Ramos (cell line): ENCODE results near the gene PPOX.

Experiments used
- in situ Hi-C: fragments of 300-500 bp; cut with MboI; formaldehyde crosslinking; loops from one replicate; pipeline ENCODE4 v1.14.3; 2022; ENCODE audit warnings: low sequenced_read_pairs; ENCODE audit not compliant: unreplicated experiment

PPOX gene

DNA sequence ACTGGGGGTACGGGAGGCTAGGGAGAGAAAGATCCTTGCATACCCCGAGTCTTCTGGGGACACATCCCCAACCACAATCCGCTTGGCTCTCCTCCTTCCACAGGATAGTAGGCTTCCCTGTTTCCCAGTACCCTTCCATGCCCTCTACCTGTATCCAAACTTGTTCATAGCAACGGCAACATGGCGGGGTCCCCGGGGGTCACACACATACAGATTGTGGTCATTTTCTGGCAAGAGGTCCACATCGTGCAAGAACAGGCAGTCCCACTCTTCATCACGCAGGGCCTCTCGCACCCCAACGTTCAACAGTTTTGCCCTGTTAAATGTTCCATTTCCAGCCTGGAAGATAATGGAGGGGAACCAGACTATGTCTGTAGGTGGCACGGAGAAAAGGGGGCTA lies 7.5 kb downstream of the PPOX start:
- in situ Hi-C loops, result no loop called here

DNA sequence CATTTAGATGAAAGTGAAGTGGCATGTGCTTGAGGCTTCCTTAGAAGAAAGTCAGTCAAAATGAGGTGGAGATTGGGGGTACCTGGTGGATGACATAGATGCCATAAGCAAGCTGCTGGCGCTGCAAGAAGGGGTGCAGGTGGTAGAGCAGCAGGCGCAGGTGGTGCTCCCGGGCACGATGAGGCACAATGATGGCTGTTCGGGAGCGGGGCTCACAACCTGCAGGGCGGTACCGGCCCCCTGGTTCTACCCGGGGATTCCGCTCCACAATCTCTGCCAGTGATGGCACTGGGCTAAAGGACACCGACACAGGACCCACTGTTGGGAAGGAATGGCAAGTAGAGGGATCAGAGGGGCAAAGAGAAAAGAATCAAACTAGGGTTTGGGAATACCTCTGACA lies 8.7 kb downstream of the PPOX start:
- in situ Hi-C loops, result no loop called here

DNA sequence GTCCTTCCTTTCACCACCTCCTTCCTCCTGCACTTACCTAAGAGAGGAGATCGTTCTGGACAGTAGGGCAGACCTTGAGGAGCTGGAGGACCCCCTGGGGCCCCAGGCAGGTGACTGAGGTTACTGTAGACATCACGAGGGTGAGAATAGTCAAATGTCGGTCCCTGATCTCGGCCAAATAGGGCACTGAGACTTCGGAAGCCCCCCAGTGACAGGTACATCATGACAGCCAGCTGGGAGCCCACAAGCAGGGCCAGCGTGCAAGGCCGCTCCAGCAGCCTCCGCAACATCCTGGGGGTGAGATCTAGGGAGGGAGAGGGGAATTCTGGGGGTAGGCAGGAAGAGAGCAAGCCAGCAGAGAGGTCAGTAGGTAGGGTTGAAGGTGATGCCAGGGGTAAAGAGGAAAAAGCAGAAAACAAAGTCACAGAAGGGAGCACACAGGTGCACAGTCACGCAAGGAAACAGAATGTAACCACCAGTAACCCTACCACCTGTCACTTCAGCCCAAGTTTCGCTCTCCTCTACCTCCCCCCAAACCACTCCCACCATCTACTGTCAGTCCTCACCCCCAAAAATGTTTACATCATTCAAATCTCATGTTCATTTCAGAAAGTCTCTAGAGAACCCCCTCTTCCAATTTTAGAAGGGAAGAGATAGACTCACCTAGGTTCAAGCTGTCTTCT lies 9.7 kb downstream of the PPOX start:
- in situ Hi-C loops, result no loop called here

DNA sequence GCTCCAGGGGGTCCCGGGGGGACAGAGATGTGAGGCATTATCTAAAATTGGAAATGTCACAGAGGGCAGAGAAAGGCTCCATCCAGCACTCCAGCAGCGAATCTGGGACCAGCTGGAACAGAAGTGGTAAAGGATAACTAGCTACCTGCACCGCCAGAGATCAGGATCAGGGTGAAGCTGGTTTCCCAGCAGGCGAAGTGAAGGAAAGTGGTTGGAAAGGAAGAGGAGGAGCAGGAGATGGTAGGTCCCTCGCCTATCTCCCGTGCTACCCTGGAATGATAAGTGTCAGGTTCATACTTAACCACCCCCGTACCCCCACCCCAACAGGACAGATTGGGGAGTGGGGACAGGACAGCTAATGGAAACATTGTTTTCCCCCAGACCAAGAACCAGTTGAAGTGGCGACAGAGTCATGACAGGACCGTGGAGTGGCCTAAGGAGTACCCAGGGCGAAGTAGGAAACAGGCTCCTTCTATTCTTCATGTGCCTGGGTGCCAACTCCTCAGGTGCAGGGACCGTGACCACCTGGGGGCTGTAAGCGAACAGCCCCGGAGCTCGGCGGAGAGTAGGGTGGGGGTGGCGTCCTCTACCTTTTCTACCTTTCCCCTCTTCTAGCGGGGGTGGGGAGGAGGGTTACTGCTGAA lies 10.4 kb downstream of the PPOX start:
- in situ Hi-C loops, result no loop called here

DNA sequence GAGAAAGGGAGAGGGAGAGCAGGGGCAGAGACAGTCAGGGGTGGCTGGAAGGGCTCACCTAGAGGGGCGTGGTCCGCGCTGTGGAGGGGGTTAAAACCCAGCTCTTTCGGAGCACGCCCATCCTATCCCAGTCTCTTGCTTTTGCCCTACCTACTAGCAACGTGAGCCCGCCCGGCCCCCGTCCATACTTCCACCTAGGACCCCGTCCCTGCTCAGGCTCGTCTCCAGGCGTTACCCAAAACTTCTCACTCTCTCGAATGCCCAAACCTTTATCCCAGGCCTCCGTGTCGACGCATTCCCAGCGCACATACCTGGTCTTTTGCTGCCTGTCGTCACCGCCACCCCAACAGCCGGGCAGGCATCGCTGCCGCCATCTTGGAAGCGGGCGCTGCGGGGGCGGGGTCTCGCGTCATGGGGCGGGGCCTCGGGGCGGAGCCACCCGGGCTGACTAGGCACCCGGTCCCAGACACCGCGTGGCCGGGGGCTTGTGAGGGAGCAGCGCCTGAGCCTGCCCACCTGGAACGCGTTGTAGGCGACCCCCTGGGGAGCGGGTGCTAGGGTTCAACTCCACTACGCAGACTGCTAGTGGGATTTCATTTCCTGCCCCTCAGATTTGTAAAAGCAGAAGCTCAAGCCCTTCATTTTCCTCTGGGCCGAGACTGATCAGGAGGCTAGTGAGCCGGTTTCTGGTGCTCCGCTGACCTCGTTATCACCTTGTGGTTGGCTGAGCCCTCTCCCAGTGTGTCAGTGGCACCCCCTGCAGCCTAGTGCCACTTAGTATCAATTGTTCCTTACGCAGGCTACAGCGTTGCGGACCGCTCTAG lies 11.1 kb downstream of the PPOX start, which contains the start of gene B4GALT3:
B4GALT3 (minus strand) TSS at position 396 of the 824 bp plus-strand sequence. CDS start 1,447 bp downstream, outside the sequence.
- in situ Hi-C loops, result no loop called here

DNA sequence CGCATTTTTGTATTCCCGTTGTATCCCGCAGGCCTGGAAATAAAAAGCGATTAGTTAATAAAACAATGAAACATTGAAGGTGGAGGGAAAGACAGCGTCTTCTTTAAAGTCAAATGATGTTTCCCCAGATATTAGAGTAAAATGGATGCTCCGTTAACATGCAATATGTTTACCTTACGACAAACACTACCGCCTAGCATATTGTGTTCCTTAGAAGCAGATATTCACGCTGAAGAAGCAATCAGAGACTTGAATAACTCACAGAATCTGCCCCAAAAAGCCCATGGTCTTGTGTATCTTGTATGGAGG lies 11.7 kb downstream of the PPOX start:
- in situ Hi-C loops, result no loop called here

DNA sequence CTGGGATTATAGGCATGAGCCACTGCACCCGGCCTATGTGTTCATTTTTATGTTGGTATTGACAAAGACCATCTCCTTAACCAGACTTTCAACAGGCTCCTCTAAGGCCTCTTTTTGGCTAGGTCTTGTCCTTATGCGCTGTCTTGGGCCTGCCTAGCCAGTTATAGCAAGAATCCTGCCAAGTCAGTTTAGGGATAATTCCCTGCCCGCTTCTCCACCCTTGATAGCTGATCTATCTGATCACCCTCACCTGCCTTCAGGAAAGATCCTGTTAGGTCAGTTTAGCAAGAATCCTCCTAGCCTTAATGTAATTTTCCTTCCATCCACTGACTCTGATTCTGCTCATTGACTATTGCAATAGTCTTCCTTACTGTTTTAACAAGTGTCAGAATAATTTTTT lies 13.5 kb downstream of the PPOX start:
- in situ Hi-C loops, result no loop called here

DNA sequence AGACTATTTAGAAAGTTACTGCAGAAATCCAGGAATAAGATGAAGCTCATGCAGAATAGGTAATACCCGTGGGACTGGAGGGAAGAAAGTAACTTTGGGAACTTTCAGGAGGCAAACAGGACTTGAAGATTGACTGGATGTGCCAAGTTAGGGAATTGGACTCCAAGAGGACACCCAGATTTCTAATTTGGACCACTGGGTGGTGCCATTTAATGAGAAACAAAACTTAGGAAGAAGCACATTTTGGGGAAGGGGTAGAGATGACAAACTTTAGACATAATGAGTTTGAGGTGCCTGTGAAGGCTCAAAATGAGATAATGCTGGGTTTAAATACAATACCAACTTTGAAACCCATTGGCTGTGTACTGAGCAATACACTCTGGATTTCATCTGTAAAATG lies 14.4 kb downstream of the PPOX start:
- in situ Hi-C loops, result no loop called here

DNA sequence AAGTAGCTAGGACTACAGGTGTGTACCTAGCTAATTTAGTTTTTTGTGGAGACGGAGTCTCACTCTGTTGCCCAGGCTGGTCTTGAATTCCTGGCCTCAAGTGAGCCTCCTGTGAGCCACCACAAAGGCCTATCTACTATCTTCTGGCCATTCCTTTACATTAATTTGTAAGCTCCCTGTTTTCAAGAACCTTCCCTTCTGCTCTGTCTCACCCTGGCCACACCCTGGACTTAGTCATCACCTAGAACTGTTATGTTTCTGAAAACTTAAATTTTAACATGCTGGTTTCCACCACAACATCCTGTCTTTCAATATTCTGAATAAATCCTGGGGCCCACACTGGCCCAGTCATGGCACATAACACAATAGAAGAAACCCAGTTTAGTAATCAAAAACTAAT lies 16.0 kb downstream of the PPOX start:
- in situ Hi-C loops, result no loop called here

DNA sequence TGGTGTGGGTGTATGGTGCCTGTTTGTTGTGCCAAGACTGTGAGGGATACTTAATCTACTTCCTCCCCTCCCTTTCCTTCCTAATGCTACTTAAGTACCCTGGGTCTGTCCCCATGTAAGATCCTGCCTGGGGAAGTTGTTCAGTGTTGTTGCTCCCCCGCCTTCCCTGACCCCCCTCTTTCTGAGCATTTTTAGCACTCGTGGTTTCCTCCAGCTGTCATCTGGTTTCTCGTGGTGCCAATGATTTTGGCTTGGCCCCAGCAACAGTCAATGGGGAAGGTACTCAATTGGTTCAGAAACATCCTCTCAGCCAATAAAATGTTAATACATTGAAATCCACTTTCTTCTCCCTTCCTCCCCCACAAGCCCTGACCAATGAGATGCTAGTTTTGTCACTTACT lies 19.1 kb downstream of the PPOX start:
- in situ Hi-C loops, result no loop called here

DNA sequence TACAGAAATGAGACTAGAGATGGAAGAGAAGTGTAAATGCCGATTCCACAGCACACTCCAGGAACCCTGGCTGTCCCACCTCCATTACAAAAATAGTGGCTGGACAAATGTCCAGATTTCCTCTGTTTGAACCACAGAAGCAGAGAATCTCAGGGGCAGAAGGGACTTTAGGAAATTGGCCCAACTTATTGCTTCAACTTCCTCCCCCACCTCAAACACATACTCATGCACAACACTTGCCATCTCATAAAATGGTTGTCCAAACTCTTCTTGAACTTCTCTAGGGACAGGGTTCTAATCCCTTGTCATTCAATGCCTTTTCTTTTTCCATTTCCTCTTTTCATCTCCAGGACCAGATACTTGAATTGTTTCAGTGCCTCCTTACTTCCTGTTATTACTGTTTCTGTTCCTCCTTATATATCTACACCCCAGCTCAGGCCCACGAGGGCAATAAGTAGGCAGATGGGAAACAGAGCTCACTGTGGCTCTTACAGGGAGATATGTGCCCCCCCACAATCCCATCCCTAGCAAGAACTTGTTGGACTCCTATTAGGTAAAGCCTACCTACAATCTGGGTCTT lies 19.6 kb downstream of the PPOX start:
- in situ Hi-C loops, result no loop called here

DNA sequence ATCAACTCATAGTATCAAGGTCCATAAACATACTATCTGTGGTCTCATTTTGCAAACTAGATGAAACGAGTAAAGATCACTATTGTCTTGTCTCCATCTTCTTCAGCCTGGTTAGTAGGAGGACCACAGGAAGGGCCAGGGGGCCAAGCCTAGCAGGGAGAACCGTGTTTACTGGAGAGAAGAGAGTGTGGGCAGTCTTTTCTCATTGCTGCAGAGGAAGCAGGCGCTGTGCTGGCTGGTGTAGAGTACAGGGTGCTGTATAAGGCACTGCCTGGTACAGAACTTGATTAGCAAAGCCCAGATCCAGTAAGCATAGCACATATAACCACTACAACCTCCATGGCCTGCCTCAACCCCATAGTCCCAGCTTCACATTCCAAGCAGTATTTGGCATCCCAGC lies 21.1 kb downstream of the PPOX start:
- in situ Hi-C loops, result no loop called here

DNA sequence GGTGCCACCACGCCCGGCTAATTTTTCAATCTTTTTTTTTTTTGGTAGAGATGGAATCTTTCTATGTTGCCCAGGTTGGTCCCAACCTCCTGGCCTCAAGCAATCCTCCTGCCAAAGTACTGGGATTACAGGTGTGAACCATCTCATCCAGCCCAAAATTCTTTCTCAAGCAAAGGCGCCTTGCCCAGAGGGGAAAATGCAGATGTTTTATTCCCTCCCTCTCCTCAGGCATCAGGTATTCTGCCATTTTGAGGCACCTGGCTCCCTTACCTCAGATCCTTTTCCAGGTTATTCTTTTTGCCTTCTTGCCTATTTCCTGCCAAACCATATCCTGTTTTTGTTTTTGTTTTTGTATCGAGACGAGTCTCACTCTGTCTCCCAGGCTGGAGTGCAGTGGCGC lies 22.2 kb downstream of the PPOX start:
- in situ Hi-C loops, result no loop called here

DNA sequence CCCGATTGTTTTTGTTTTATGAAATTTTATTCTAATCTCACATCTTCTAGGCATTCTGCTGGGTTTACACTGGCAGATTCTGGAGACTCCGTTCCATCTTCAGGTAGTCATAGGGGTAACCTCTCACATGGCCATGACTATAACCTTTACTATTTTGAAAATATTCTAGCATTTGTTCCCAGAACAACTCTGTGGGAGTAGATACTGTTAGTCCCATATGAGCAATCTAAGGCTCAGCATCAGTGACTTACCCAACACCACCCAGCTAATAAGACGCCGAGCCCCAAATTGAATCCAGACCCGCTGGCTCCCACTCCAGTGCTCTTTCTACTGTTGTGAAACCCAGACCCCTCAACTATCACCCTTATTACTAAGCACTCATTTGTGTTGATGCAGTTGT lies 22.8 kb downstream of the PPOX start:
- in situ Hi-C loops, result no loop called here

DNA sequence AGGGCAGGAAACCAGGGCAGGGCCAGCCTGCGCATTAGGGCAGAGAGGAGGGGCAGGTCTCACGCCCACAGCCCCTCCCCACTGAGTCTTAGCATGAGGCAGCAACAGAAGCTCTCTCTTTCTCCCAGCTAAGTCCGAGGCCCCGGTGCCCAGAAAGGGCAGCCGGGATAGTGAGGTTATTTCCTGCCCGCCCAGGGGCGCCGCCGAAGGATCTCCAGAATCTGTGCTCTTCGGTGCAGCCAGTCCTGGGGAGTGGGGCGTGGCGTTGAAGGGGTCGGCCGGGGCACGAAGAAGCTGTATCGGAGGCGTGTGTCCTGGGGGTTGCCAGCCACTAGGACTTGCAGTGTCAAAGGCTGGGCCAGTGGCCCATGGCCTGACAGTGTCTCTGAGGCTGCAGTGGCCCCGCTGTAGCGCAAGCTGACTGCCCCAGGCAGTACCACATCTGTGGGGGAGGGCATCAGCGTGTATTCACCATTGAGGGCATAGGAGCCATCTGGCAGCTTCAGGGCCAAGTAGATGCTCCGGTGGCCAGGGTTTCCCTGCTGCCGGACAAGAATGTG lies 24.8 kb downstream of the PPOX start:
- in situ Hi-C loops, result no loop called here

DNA sequence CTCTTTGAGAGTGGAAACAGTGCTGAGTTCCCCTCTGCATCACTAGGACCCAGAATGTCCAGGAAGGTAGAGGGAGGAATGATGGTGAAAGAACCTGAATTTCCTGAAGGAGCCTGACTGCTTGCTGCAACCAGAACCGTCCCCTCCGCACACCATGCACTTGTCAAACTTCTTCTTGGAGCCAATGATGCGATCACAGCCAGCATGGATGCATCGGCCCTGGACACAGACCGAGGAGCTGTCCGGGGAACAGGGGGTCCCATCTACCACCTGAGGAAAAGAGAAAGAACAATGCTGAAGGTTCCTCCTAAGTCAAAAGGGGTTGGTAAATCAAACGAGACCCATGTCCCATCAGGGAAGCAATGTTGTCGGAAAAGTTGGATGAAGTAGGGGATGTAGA lies 25.7 kb downstream of the PPOX start:
- in situ Hi-C loops, result no loop called here

DNA sequence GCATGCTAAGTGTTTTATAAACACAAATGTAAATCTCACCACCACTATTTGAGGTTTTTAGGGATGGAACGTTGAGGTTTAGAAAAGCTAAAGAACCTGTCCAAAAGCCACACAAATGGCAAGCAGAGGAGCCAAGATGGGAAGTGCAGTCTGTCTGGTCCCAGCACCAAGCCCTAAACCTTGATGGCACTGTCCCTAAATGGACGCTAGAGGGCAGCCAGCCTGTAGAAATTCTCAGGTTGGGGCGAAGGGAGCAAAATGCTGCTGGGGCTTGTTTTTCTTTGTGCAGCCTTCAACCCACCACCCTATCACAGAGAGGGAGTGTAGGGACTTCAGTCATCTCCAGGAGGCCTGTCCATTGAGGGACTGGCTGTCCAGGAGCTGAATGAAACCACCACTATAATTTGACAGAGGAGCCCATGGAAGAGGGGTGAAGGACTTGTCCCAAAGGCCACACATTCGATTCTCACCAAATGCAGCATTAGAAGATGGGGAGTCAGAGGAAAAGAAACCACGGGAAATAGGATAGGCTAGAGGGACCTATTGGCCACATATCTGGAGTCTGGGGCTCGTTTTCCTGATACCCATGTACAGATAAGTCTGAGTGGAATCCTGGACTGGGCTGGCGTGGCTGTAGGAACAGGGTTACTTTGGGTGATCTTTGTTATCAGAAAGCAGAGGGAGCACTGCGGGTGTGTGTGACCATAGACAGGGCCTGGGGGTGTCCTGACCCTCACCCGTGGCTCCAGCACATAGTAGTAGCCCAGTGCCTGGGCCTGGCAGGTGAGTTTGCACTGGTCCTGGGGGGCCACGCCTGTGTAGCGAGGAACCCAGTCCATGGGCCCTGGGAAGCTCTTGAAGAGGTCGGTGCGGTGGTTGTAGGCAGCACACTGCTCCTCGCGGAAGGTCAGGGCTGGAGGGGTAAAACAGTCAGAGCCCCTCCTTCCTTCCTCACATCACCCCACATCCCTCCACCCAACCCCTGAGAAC lies 26.5 kb downstream of the PPOX start:
- in situ Hi-C loops, result no loop called here

DNA sequence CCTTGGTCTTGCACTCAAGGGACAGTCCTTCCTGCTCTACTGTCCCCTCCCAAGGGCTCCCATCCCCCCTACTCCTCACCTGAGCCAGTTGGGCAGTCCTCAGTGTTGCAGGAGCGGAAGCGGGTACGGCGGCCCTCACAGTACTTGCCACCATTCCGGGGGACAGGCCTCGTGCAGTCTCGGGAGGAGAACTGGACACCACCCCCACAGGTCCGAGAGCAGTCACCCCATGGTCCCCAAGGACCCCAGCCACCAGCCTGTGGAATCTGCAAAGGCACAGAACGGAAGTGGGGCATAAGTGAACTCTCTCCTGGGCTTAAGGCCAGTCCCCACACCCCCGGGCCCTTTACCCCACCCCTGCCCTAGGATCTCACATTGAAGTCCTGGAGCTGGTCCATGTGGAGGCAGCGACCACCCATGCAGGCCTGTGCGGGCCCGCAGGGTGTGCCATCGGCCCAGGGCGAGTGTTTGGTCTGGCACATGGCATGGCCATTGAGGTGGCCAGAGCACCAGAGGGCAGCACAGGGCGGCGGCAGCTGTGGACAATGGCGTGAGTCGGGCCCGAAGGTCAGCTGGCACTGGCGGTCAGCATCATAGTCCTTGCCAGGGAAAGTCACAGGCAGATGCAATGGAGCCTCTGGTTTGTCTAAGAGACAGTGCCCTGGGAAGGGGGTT lies 27.5 kb downstream of the PPOX start:
- in situ Hi-C loops, result no loop called here

DNA sequence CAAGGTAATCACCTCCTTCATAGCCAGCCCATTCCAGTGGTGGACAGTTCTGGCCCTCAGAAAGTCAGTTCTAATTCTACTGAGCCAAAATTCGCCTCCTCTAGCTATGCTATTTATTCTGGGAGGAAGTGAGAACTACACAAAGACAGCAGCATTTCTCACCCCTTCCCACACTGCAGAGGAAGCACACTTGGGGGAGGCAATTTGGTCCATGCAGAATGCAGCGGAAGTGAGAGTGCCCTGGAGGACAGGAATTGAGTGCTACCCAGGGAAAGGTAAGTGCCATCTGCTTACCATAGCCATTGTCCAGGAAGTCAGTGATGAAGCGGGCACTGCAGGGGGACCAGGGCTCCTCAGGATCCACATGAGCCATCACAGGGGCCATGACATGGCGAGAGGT lies 28.9 kb downstream of the PPOX start:
- in situ Hi-C loops, result no loop called here
